Caco-2 (cell line): ENCODE measurements around the gene LGALS13. TPM values are rescaled to one million over a fixed set of nuclear protein-coding genes. Genes with fewer than 3 reads are reported as not detected.

Experiments used
- BruUV-seq: library from RNA; stranded (reverse); fragments of 400-500 nt; replicated peaks from 2 replicates; lab custom pipeline; 2021; lab: Mats Ljungman, UMichigan
- CTCF ChIA-PET: fragments of 300-600 bp; sonication (Branson Sonifier 250); formaldehyde crosslinking; loops from one replicate; lab custom pipeline; 2022; ENCODE audit warnings: antibody characterized with exemption; lab: Charles Lee
- POLR2A ChIA-PET: fragments of 300-600 bp; sonication (Branson Sonifier 250); formaldehyde crosslinking; loops from one replicate; lab custom pipeline; 2022; ENCODE audit warnings: antibody characterized with exemption; lab: Charles Lee
- DNase-seq, 2 experiments: peaks; one replicate each; pipeline versions ENCODE4 v3.0.0 to v3.0.0-alpha.2; 2020 to 2022
- H3K27me3 ChIP-seq: replicated peaks from 2 replicates; pipeline ENCODE4 v1.6.0; 2011; ENCODE audit warnings: low read length; ENCODE audit not compliant: control insufficient read depth, insufficient read depth
- H3K36me3 ChIP-seq: 2 replicates; pipeline ENCODE4 v1.5.1; 2011; ENCODE audit warnings: low read length; ENCODE audit not compliant: control insufficient read depth, insufficient read depth
- H3K4me1 ChIP-seq: fragments of 250-450 bp; sonication (Bioruptor Pico); 2 replicates; pipeline ENCODE4 v1.5.1; 2020; ENCODE audit warnings: mild to moderate bottlenecking
- H3K4me3 ChIP-seq: 2 replicates; pipeline ENCODE4 v1.5.1; 2011; ENCODE audit warnings: low read depth, mild to moderate bottlenecking, control low read depth, low read length
- H3K9me3 ChIP-seq: fragments of 250-450 bp; sonication (Bioruptor Pico); 2 replicates; pipeline ENCODE4 v1.5.1; 2020; ENCODE audit warnings: mild to moderate bottlenecking, moderate library complexity
- H3K27ac Mint-ChIP-seq: one replicate; pipeline ENCODE4 v1.8.0; 2022; ENCODE audit warnings: mixed read lengths; ENCODE audit not compliant: unreplicated experiment
- H3K27me3 Mint-ChIP-seq: one replicate; pipeline ENCODE4 v1.8.0; 2022; ENCODE audit warnings: mixed read lengths; ENCODE audit not compliant: insufficient read depth, unreplicated experiment
- H3K36me3 Mint-ChIP-seq: one replicate; pipeline ENCODE4 v1.8.0; 2022; ENCODE audit warnings: mild to moderate bottlenecking, mixed read lengths; ENCODE audit not compliant: insufficient read depth, unreplicated experiment
- H3K4me1 Mint-ChIP-seq: one replicate; pipeline ENCODE4 v1.8.0; 2022; ENCODE audit warnings: low read depth, mixed read lengths; ENCODE audit not compliant: unreplicated experiment
- H3K4me3 Mint-ChIP-seq: one replicate; pipeline ENCODE4 v1.8.0; 2022; ENCODE audit warnings: mild to moderate bottlenecking, moderate library complexity, mixed read lengths; ENCODE audit not compliant: unreplicated experiment
- H3K9me3 Mint-ChIP-seq: one replicate; pipeline ENCODE4 v1.8.0; 2022; ENCODE audit warnings: mixed read lengths; ENCODE audit not compliant: unreplicated experiment
- CTCF ChIP-seq, 2 experiments: fragments of 200-600 bp in 1 of 2; IDR thresholded peaks; 1 replicate in 1 of 2; 2 replicates in 1 of 2; pipeline versions ENCODE4 v1.5.1 to v1.8.0; 2011 to 2022; ENCODE audit warnings: antibody characterized with exemption in 1 of 2, control low read depth in 1 of 2, inconsistent platforms in 1 of 2, low read depth in 1 of 2, low read length in 1 of 2, mild to moderate bottlenecking in 1 of 2, moderate library complexity in 1 of 2; ENCODE audit not compliant: insufficient read depth in 1 of 2, severe bottlenecking in 1 of 2, unreplicated experiment in 1 of 2
- intact Hi-C: fragments of 100-400 bp; cut with micrococcal nuclease; formaldehyde crosslinking; loops from one replicate; pipeline ENCODE4 v1.10.0; 2022; ENCODE audit not compliant: unreplicated experiment
- total RNA-seq: library from RNA; stranded (reverse); gene quantifications from 2 replicates; pipeline ENCODE4 v1.2.3, GENCODE V29; 2022

LGALS13 gene
- total RNA-seq, 1 experiment from 2014 or later = not detected

GRCh38 chr19:39603825-39604224, 1.5 kb downstream of the LGALS13 start:
- Histone ChIP-seq H3K4me1 (no peaks in the 10 kb centered on the region), H3K27me3 (no peaks in the 10 kb centered on the region), H3K36me3 (no peaks in the 10 kb centered on the region), H3K9me3 (no peaks in the 10 kb centered on the region; the same call in 1 of the 2 replicates), H3K4me3 (no peak overlapping the region)
- TF ChIP-seq CTCF (IDR thresholded peaks at IDR 0.05; ENCODE audit: insufficient read depth in 1 of 2, low read depth in 1 of 2, low read length in 1 of 2, severe bottlenecking in 1 of 2, unreplicated experiment in 1 of 2) = no peak
- peaks cover 36% of the 10 kb centered on the region for H3K27me3 Mint-ChIP-seq
- no peak for DNase-seq
- ChIA-PET CTCF (no interaction called here), POLR2A (no interaction called here)
- intact Hi-C loops = no loop called here
- H3K27ac Mint-ChIP-seq = no peak overlapping the region
- H3K36me3 Mint-ChIP-seq = no peaks in the 10 kb centered on the region
- no TSS peak for BruUV-seq
- no peaks in the 10 kb centered on the region for H3K4me1 Mint-ChIP-seq
- H3K9me3 Mint-ChIP-seq = peaks cover 9% of the 10 kb centered on the region
- no peak overlapping the region for H3K4me3 Mint-ChIP-seq

- DNase-seq = no peak
- no peak overlapping the region for H3K4me3 Mint-ChIP-seq
- H3K4me1 Mint-ChIP-seq = no peaks in the 10 kb centered on the region
- no peaks in the 10 kb centered on the region for H3K36me3 Mint-ChIP-seq
- TF ChIP-seq CTCF (IDR thresholded peaks at IDR 0.05; ENCODE audit: insufficient read depth in 1 of 2, low read depth in 1 of 2, low read length in 1 of 2, severe bottlenecking in 1 of 2, unreplicated experiment in 1 of 2) = no peak
- ChIA-PET CTCF (no interaction called here), POLR2A (no interaction called here)
- Histone ChIP-seq H3K4me1 (no peaks in the 10 kb centered on the region), H3K36me3 (no peaks in the 10 kb centered on the region), H3K4me3 (no peak overlapping the region), H3K9me3 (no peaks in the 10 kb centered on the region), H3K27me3 (no peaks in the 10 kb centered on the region)
- BruUV-seq = no TSS peak
- peaks cover 29% of the 10 kb centered on the region for H3K27me3 Mint-ChIP-seq
- H3K27ac Mint-ChIP-seq = no peak overlapping the region
- H3K9me3 Mint-ChIP-seq = no peaks in the 10 kb centered on the region
- intact Hi-C loops = no loop called here
Observed at GRCh38 chr19:39607021-39607420, 4.7 kb downstream of the LGALS13 start.

GRCh38 chr19:39607561-39607960, 5.2 kb downstream of the LGALS13 start:
- H3K27ac Mint-ChIP-seq = no peak overlapping the region
- no peaks in the 10 kb centered on the region for H3K36me3 Mint-ChIP-seq
- DNase-seq = no peak
- H3K9me3 ChIP-seq = no peaks in the 10 kb centered on the region
- H3K4me1 ChIP-seq = no peaks in the 10 kb centered on the region
- BruUV-seq = no TSS peak
- ChIA-PET CTCF (no interaction called here), POLR2A (no interaction called here)
- no peaks in the 10 kb centered on the region for H3K4me1 Mint-ChIP-seq
- no peak overlapping the region for H3K4me3 ChIP-seq
- peaks cover 26% of the 10 kb centered on the region for H3K27me3 Mint-ChIP-seq
- H3K36me3 ChIP-seq = no peaks in the 10 kb centered on the region
- no peaks in the 10 kb centered on the region for H3K27me3 ChIP-seq
- H3K9me3 Mint-ChIP-seq = peaks cover under 1% of the 10 kb centered on the region
- no peak overlapping the region for H3K4me3 Mint-ChIP-seq
- intact Hi-C loops = no loop called here
- TF ChIP-seq CTCF (IDR thresholded peaks at IDR 0.05; ENCODE audit: insufficient read depth in 1 of 2, low read depth in 1 of 2, low read length in 1 of 2, severe bottlenecking in 1 of 2, unreplicated experiment in 1 of 2) = no peak
